ENCODE results near the gene POLA1.

DNA sequence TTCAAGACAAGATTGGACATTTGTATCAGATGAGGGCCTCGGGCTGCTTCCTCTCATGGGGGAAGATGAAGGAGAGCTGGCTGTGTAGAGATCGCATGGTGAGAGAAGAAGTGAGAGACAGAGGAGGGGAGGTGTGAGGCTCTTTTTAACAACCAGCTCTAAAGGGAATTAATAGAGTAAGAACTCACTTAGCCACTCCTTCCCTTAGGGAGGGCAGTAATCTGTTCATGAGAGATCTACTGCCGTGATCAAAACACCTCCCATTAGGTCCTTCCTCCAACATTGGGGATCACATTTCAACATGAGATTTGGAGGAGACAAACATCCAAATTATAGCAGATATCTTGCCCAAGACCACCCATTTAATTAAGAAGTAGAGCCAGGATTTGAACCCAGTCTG lies 225.0 kb downstream of the POLA1 start:
- TF ChIP-seq, protein P1, sequence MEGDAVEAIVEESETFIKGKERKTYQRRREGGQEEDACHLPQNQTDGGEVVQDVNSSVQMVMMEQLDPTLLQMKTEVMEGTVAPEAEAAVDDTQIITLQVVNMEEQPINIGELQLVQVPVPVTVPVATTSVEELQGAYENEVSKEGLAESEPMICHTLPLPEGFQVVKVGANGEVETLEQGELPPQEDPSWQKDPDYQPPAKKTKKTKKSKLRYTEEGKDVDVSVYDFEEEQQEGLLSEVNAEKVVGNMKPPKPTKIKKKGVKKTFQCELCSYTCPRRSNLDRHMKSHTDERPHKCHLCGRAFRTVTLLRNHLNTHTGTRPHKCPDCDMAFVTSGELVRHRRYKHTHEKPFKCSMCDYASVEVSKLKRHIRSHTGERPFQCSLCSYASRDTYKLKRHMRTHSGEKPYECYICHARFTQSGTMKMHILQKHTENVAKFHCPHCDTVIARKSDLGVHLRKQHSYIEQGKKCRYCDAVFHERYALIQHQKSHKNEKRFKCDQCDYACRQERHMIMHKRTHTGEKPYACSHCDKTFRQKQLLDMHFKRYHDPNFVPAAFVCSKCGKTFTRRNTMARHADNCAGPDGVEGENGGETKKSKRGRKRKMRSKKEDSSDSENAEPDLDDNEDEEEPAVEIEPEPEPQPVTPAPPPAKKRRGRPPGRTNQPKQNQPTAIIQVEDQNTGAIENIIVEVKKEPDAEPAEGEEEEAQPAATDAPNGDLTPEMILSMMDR (IDR thresholded peaks at IDR 0.05; ENCODE audit: poor library complexity) = no peak
- TF ChIP-seq EZH2 (IDR thresholded peaks at IDR 0.05; ENCODE audit: borderline replicate concordance) (no peak), EZH2phosphoT487 (IDR thresholded peaks at IDR 0.05; ENCODE audit: low read depth, severe bottlenecking, unreplicated experiment) (no peak)

Data from hepatocyte (in vitro differentiated cells).